AG04449 (cell line): ENCODE results near the gene SKI.

Experiments used
- CTCF ChIA-PET: fragments of 350-600 bp; formaldehyde crosslinking; extraction: SDS; loops from one replicate; lab custom pipeline; 2021; ENCODE audit warnings: antibody characterized with exemption; lab: Yijun Ruan, JAX
- POLR2A ChIA-PET: fragments of 400-600, 350-600 bp; formaldehyde crosslinking; extraction: SDS; loops from one replicate; lab custom pipeline; 2020; ENCODE audit warnings: antibody characterized with exemption, inconsistent platforms; lab: Yijun Ruan, JAX
- DNase-seq: peaks from one replicate; pipeline ENCODE4 v3.0.0-alpha.2; 2010; ENCODE audit warnings: low read depth, low spot score
- H3K4me3 ChIP-seq: 2 replicates; pipeline ENCODE4 v1.5.1; 2011; ENCODE audit warnings: low read depth, mild to moderate bottlenecking, control low read depth, low read length
- TF ChIP-seq, protein P1 (sequence below): IDR thresholded peaks from one replicate; pipeline ENCODE4 v1.5.1; 2011; ENCODE audit warnings: mild to moderate bottlenecking, moderate library complexity, low read length, control low read depth, inconsistent platforms; ENCODE audit not compliant: insufficient read depth; ENCODE audit errors: missing control alignments

SKI gene

GRCh38 chr1:2270260-2271100 lies 42.4 kb downstream of the SKI start:
- no peak for DNase-seq
- ChIA-PET POLR2A (no interaction called here), CTCF (interaction anchor here (0.7 kb wide), 1 partner anchor 15 kb away, joined by 3 read pairs; no protein-coding TSS in a partner anchor)
- TF ChIP-seq, protein P1, sequence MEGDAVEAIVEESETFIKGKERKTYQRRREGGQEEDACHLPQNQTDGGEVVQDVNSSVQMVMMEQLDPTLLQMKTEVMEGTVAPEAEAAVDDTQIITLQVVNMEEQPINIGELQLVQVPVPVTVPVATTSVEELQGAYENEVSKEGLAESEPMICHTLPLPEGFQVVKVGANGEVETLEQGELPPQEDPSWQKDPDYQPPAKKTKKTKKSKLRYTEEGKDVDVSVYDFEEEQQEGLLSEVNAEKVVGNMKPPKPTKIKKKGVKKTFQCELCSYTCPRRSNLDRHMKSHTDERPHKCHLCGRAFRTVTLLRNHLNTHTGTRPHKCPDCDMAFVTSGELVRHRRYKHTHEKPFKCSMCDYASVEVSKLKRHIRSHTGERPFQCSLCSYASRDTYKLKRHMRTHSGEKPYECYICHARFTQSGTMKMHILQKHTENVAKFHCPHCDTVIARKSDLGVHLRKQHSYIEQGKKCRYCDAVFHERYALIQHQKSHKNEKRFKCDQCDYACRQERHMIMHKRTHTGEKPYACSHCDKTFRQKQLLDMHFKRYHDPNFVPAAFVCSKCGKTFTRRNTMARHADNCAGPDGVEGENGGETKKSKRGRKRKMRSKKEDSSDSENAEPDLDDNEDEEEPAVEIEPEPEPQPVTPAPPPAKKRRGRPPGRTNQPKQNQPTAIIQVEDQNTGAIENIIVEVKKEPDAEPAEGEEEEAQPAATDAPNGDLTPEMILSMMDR = no peak
- H3K4me3 ChIP-seq = no peak overlapping the region

- POLR2A ChIA-PET = no interaction called here
- no peak for DNase-seq
- H3K4me3 ChIP-seq = no peak overlapping the region
- TF ChIP-seq, protein P1 = no peak
- CTCF ChIA-PET = no interaction called here
Measured at GRCh38 chr1:2271211-2271721, 43.1 kb downstream of the SKI start.

DNA sequence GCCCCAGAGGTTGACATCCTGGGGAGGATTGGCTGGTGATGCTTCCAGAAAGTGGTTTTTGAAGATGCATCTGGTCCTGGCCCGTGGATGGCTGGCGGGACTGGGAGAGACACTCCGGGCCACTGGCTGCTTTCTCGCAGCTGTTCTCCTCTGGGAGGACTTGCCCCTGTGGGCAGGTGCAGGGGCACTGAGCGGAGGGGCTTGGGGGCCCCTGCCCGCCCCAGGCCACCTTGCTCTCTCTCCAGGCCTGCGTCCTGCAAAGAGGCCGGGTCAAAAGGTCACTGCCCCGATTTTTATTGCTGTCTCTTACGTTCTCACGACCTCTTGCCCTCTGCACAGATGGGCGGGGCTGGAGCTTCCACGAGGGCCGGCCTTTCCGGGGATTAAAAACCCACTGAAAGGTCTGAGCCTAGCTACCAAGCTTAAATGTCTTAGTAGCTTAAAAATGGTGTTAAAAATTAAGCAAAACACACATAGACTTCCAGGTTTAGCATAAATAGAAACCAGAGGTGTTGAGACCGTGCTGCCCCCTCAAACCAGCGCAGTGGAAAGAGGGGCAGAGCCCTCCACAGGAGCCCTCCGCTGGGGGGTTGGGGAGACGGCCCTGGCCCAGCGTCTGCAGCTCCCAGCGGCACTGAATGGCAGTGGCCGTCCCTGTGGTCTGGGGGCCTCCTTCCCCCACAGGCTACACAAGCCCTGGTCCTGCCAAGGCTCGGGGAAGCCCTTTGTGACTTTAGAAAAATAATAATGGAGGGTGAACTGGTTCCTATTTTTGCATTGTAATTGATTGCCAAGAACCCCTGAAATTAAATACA lies 43.9 kb downstream of the SKI start:
- TF ChIP-seq, protein P1 = no peak
- ChIA-PET CTCF (interaction anchor here (0.9 kb wide), 1 partner anchor 44 kb away, joined by 4 read pairs; no protein-coding TSS in a partner anchor), POLR2A (no interaction called here)
- no peak for DNase-seq
- no peak overlapping the region for H3K4me3 ChIP-seq

- TF ChIP-seq, protein P1 = no peak
- CTCF ChIA-PET = interaction anchor here (0.9 kb wide), 2 partner anchors 44 to 98 kb away, joined by 3 to 4 read pairs; no protein-coding TSS in a partner anchor
- POLR2A ChIA-PET = no interaction called here
Measured at GRCh38 chr1:2272686-2273400, 44.7 kb downstream of the SKI start.

DNA sequence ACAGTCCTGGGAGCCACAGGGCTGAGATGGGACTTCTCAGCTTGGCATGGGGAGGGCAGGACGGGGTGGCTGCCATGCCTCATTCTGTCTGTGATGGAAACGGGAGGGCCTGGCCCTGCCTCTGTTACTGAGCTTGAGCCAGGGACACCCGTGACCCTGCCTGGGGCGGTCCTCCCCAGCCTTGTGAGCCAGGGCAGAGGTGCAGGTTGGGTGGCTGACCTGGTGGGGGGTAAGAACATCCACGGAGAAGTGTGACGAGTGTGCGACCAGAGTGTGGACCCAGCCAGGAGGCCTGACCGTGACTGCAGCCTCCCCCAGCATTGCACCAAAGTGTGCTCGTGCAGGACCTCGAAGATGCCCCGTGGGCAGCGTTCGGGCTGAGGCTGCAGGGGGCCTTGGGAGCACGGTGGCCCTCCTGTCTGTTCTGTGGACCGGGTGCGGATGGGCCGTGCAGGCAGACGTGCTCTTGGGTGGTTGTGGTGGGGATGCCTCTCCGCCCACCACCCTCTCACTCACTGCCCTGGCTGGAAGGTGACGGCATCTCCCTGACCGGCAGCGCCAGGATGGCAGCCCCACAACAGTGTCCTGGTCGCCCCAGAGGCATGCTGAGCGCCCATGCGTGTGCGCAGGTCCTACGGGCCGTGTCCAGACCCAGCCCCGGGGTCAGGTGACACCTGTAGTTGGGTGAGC lies 45.4 kb downstream of the SKI start:
- no peak overlapping the region for H3K4me3 ChIP-seq
- TF ChIP-seq, protein P1 = no peak
- POLR2A ChIA-PET = no interaction called here
- no peak for DNase-seq
- CTCF ChIA-PET = interaction anchor here (0.9 kb wide), 1 partner anchor 99 kb away, joined by 3 read pairs; no protein-coding TSS in a partner anchor

More at GRCh38 chr1:2272686-2273400, 44.7 kb downstream of the SKI start:
- H3K4me3 ChIP-seq = no peak overlapping the region
- DNase-seq = no peak
